Neural progenitor cell (in vitro differentiated cells): Measurements from ENCODE around the gene SHISA5.

Experiments used
- EZH2 ChIP-seq: fragments of 200-600 bp; sonication (generic); IDR thresholded peaks from 2 replicates; pipeline ENCODE4 v1.6.1; 2017; ENCODE audit warnings: antibody characterized with exemption, mild to moderate bottlenecking, moderate library complexity
- EZH2phosphoT487 ChIP-seq: fragments of 200-600 bp; sonication (generic); IDR thresholded peaks from 2 replicates; pipeline ENCODE4 v1.6.1; 2017; ENCODE audit warnings: antibody characterized with exemption
- TF ChIP-seq, protein P1 (sequence below): fragments of 200-600 bp; sonication (generic); IDR thresholded peaks from 2 replicates; pipeline ENCODE4 v1.5.1; 2017; ENCODE audit warnings: antibody characterized with exemption, mild to moderate bottlenecking

DNA sequence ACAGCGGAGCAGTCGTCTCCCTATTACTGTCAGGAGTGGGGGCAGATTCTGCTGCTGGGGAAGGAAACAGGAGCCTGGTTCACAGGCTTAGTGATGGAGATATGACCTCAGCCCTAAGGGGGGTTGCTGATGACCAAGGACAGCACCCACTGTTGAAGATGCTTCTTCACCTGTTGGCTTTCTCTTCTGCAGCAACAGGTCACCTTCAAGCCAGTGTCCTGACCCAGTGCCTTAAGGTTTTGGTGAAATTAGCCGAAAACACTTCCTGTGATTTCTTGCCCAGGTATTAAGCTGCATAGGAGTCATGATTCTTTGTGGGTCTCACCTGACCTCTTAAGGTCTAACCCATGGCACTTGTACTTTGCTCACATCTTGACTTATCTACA, 43.5 kb downstream of the SHISA5 start:
- TF ChIP-seq, protein P1, sequence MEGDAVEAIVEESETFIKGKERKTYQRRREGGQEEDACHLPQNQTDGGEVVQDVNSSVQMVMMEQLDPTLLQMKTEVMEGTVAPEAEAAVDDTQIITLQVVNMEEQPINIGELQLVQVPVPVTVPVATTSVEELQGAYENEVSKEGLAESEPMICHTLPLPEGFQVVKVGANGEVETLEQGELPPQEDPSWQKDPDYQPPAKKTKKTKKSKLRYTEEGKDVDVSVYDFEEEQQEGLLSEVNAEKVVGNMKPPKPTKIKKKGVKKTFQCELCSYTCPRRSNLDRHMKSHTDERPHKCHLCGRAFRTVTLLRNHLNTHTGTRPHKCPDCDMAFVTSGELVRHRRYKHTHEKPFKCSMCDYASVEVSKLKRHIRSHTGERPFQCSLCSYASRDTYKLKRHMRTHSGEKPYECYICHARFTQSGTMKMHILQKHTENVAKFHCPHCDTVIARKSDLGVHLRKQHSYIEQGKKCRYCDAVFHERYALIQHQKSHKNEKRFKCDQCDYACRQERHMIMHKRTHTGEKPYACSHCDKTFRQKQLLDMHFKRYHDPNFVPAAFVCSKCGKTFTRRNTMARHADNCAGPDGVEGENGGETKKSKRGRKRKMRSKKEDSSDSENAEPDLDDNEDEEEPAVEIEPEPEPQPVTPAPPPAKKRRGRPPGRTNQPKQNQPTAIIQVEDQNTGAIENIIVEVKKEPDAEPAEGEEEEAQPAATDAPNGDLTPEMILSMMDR: no peak
- TF ChIP-seq EZH2phosphoT487: no peak
- no peak for TF ChIP-seq EZH2
